Ascending aorta (tissue), 2 donors: ENCODE measurements around the gene PACRG. TPM values are rescaled to one million over a fixed set of nuclear protein-coding genes. Genes with fewer than 3 reads are reported as not detected.

Source experiments
- DNase-seq, 2 donors: peaks; one replicate each; pipeline ENCODE4 v3.0.0-alpha.2; 2019; ENCODE audit warnings: low spot score in 2 of 2
- H3K27ac ChIP-seq, 2 donors: fragments of 200-600 bp; sonication (generic); one replicate each; pipeline ENCODE4 v1.5.1; 2016 to 2017; ENCODE audit warnings: mild to moderate bottlenecking in 1 of 2
- H3K27me3 ChIP-seq: fragments of 200-600 bp; sonication (generic); one replicate; pipeline ENCODE4 v1.5.1; 2017
- H3K36me3 ChIP-seq, 2 donors: fragments of 200-600 bp; sonication (generic); one replicate each; pipeline ENCODE4 v1.5.1; 2016
- H3K4me1 ChIP-seq, 2 donors: fragments of 200-600 bp; sonication (generic); one replicate each; pipeline ENCODE4 v1.5.1; 2016 to 2017; ENCODE audit warnings: mild to moderate bottlenecking in 1 of 2
- H3K4me3 ChIP-seq, 2 donors: fragments of 200-600 bp; sonication (generic); one replicate each; pipeline ENCODE4 v1.5.1; 2016 to 2017; ENCODE audit warnings: mild to moderate bottlenecking in 1 of 2
- H3K9me3 ChIP-seq, 2 donors: fragments of 200-600 bp; sonication (generic); one replicate each; pipeline ENCODE4 v1.5.1; 2016
- intact Hi-C: fragments of 100-400 bp; cut with DNase I; formaldehyde crosslinking; loops from one replicate; pipeline ENCODE4 v1.15.1; 2023
- total RNA-seq: library from RNA; depleted of rRNA; stranded (reverse); fragments of >200 nt; gene quantifications from one replicate; pipeline ENCODE4 v1.1.0, GENCODE V29; 2016
- TF ChIP-seq, protein P1 (sequence below), 3 experiments: fragments of 200-600 bp in 2 of 3; fragments of 450-650 bp in 1 of 3; sonication (generic) in 2 of 3; IDR thresholded peaks; one replicate each; pipeline ENCODE4 v1.5.1; 2016 to 2019; ENCODE audit warnings: antibody characterized with exemption in 3 of 3, mild to moderate bottlenecking in 1 of 3, moderate library complexity in 1 of 3

PACRG gene
- total RNA-seq, 1 donor from 2014 or later = not detected

DNA sequence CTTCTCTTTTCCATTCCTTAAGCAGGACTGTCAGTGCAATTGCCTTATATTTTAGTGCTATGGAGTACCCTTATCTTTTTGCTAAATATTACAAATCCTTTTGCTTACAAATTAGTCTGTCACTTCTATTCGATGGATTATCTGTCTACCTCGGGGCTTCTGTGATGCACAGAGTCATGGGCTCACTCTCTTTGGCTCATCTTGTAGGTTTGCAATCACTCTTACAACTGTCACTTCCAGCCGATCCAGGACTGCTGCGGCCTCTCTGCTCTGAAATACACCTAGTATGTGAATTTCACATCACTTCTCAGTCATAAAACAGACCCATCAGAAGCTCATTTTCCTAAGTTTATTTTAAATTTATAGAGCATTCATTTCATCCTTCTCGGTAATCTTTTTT lies 393.5 kb downstream of the PACRG start:
- no peak for DNase-seq
- TF ChIP-seq, protein P1, sequence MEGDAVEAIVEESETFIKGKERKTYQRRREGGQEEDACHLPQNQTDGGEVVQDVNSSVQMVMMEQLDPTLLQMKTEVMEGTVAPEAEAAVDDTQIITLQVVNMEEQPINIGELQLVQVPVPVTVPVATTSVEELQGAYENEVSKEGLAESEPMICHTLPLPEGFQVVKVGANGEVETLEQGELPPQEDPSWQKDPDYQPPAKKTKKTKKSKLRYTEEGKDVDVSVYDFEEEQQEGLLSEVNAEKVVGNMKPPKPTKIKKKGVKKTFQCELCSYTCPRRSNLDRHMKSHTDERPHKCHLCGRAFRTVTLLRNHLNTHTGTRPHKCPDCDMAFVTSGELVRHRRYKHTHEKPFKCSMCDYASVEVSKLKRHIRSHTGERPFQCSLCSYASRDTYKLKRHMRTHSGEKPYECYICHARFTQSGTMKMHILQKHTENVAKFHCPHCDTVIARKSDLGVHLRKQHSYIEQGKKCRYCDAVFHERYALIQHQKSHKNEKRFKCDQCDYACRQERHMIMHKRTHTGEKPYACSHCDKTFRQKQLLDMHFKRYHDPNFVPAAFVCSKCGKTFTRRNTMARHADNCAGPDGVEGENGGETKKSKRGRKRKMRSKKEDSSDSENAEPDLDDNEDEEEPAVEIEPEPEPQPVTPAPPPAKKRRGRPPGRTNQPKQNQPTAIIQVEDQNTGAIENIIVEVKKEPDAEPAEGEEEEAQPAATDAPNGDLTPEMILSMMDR (IDR thresholded peaks at IDR 0.05) = no peak
- Histone ChIP-seq H3K27ac (no peak overlapping the region), H3K4me3 (no peak overlapping the region), H3K27me3 (no peaks in the 10 kb centered on the region), H3K36me3 (no peaks in the 10 kb centered on the region), H3K9me3 (no peaks in the 10 kb centered on the region), H3K4me1 (no peaks in the 10 kb centered on the region)
- intact Hi-C loops = no loop called here

DNA sequence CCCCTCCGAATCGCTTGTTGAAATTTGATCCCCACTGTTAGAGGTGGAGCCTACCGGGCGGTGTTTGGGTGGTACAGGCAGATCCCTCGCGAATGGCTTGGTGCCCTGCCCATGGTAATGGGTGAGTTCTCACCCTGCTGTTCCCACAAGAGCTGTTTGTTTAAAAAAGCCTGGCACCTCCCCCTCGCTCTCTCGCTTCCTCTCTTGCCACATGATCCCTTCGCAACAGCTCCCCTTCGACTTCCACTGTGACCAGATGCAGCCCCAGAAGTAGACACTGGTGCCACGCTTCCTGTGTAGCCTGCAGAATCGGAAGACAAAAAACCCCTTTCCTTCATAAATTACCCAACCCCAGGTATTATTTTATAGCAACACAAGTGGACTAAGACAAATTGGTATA lies 394.6 kb downstream of the PACRG start:
- Histone ChIP-seq H3K9me3 (no peaks in the 10 kb centered on the region), H3K36me3 (no peaks in the 10 kb centered on the region), H3K4me3 (no peak overlapping the region), H3K27me3 (no peaks in the 10 kb centered on the region), H3K4me1 (no peaks in the 10 kb centered on the region), H3K27ac (no peak overlapping the region)
- TF ChIP-seq, protein P1 (IDR thresholded peaks at IDR 0.05) = no peak
- no peak for DNase-seq
- intact Hi-C loops = no loop called here

DNA sequence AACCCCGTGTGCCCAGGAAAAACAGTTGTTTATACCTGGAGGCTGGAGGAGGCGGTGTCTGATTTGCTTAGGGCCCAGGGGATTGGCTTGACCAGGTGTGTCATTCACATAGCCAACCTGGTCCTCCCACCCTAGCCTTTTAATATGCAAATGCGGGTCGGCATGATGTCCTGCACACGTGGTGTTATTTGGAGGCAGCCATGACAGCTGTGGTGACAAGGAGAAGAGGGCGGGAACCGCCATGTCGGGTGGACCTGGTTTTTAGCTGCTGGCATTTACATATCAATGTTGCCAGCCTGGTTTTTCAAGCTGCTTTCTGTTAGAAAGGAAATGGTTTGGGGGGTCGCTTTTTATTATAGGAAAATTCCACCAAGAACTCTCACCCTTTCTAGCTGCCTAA lies 395.3 kb downstream of the PACRG start:
- intact Hi-C loops = no loop called here

DNA sequence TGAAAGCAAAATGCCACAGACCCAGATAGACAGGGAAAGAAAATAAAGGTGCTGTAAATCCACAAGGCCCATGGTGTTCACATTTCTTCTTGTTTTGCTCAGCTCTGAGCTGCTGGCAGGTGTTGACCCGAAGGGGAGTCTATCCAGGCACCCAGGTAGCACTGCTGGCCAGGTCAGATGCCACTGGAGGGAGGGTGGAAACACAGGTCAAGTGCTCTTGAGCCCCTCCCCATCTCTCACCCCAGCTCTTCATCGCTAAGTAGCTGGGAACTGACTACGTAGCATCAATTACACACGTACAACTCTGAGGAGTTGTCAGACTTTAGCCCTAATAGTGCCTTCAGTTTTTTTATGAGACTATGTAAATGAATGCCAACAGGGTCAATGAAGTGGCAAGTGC lies 399.0 kb downstream of the PACRG start:
- TF ChIP-seq, protein P1 (IDR thresholded peaks at IDR 0.05) = no peak
- no peak for DNase-seq
- Histone ChIP-seq H3K4me3 (no peak overlapping the region), H3K9me3 (no peaks in the 10 kb centered on the region), H3K4me1 (no peaks in the 10 kb centered on the region), H3K36me3 (no peaks in the 10 kb centered on the region), H3K27me3 (no peaks in the 10 kb centered on the region), H3K27ac (no peak overlapping the region)
- intact Hi-C loops = no loop called here

More for the DNA sequence above, 395.3 kb downstream of the PACRG start:
- Histone ChIP-seq H3K36me3 (no peaks in the 10 kb centered on the region), H3K27me3 (no peaks in the 10 kb centered on the region), H3K4me3 (no peak overlapping the region), H3K27ac (no peak overlapping the region), H3K4me1 (no peaks in the 10 kb centered on the region), H3K9me3 (no peaks in the 10 kb centered on the region)
- TF ChIP-seq, protein P1 (IDR thresholded peaks at IDR 0.05) = no peak
- DNase-seq = no peak

DNA sequence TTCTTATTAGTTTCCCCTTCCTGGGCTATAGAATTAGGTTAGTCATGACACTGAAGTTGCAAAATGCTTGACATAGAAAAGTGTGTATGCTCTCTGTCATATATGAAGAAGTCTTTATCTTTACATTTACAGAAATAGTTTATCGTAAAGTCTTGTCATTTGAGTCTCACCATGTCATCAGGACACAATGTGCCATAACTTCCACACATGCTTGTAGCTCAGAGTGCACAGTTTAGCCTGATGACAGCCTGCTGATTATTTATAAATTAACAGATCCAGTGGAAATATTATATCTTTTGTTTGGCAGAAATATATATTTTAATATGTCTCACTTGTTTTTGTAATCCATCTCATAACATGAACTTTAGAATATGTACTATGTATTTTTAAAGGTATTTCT lies 399.8 kb downstream of the PACRG start:
- no peaks in the 10 kb centered on the region for H3K27me3 ChIP-seq
- H3K36me3 ChIP-seq = no peaks in the 10 kb centered on the region
- DNase-seq = no peak
- TF ChIP-seq, protein P1 (IDR thresholded peaks at IDR 0.05) = no peak
- no peak overlapping the region for H3K27ac ChIP-seq
- no peak overlapping the region for H3K4me3 ChIP-seq
- no peaks in the 10 kb centered on the region for H3K9me3 ChIP-seq
- intact Hi-C loops = no loop called here
- H3K4me1 ChIP-seq = no peaks in the 10 kb centered on the region

DNA sequence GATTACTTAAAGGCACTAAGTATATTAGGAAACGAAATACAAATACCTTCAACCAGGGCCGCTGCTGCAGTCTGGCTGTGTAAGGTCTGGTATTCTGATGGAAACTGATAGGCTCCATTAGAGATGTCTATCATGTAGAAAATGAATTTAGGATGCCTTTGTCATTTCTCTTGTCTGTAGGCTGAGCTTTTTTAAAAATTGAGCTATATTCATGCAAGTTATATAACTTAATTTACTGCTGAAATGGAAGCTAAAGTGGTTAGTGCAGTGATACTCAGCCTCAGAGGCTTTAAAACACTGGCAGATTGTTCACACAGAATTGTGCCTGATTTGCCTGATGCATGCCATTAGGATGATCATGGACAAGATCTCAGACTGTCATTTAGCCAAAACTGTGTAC lies 400.6 kb downstream of the PACRG start:
- no peak overlapping the region for H3K4me3 ChIP-seq
- DNase-seq = no peak
- no peaks in the 10 kb centered on the region for H3K4me1 ChIP-seq
- H3K27me3 ChIP-seq = no peaks in the 10 kb centered on the region
- TF ChIP-seq, protein P1 (IDR thresholded peaks at IDR 0.05) = no peak
- no peaks in the 10 kb centered on the region for H3K9me3 ChIP-seq
- no peaks in the 10 kb centered on the region for H3K36me3 ChIP-seq
- H3K27ac ChIP-seq = no peak overlapping the region
- intact Hi-C loops = no loop called here
